ENCODE results near the gene MUC5AC. TPM values are rescaled to one million over a fixed set of nuclear protein-coding genes. Genes with fewer than 3 reads are reported as not detected.

The MUC5AC gene
- total RNA-seq, 1 donor from 2014 or later = not detected

DNA sequence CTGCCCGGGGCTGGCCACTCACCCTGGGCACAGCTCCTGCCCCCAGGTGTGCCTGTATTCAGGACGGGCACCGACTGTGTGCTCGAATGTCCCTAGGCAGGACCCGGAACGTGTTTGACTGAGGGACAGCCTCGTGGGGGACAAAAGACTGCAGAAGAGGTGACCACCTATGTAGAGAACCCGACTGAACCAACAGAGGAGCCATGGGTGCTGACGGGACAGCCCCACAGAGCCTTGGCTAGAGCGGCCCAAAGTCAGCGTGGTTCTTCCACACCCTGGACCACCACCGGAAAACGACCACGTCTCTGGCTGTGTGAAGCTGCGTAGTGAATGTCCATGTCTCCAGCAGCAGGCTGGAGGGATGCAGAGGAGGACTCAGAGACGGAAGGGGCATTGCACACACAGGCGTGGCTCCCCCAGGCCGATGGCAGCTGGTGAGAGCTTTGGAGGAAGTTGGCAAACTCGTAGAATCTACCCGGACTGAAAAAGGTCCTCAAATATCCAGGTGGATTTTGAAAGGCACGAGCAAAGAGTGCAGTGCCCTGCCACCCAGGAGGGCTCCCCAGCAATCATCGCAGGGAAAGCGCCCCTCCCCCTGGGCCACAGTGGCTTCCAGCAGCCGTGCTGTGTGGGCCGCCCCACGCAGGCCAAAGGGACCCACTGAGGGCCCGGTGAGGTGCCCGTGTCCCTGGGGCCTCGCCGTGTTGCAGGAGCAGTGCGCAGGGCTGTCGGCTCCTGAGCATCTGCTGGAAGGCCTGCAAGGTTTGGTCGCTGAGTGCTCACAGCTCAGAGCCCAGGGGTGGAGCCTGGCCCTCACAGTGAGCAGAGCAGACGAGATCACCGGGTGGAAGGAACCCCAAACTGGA is 47.6 kb downstream of the MUC5AC start:
- no peak overlapping the region for H3K4me3 ChIP-seq
- no peaks in the 10 kb centered on the region for H3K27me3 ChIP-seq
- TF ChIP-seq POLR2A (IDR thresholded peaks at IDR 0.05) = no peak
- TF ChIP-seq POLR2AphosphoS5 (IDR thresholded peaks at IDR 0.05; ENCODE audit: insufficient read depth in 1 of 2, low read depth in 1 of 2) = no peak
- TF ChIP-seq, protein P1, sequence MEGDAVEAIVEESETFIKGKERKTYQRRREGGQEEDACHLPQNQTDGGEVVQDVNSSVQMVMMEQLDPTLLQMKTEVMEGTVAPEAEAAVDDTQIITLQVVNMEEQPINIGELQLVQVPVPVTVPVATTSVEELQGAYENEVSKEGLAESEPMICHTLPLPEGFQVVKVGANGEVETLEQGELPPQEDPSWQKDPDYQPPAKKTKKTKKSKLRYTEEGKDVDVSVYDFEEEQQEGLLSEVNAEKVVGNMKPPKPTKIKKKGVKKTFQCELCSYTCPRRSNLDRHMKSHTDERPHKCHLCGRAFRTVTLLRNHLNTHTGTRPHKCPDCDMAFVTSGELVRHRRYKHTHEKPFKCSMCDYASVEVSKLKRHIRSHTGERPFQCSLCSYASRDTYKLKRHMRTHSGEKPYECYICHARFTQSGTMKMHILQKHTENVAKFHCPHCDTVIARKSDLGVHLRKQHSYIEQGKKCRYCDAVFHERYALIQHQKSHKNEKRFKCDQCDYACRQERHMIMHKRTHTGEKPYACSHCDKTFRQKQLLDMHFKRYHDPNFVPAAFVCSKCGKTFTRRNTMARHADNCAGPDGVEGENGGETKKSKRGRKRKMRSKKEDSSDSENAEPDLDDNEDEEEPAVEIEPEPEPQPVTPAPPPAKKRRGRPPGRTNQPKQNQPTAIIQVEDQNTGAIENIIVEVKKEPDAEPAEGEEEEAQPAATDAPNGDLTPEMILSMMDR (IDR thresholded peaks at IDR 0.05) = no peak
- H3K27ac ChIP-seq = no peak overlapping the region
- peaks cover 4% of the 10 kb centered on the region for H3K4me1 ChIP-seq
- no peaks in the 10 kb centered on the region for H3K9me3 ChIP-seq
- DNase-seq (ENCODE audit: extremely low spot score in 2 of 2) = no peak
- no peaks in the 10 kb centered on the region for H3K36me3 ChIP-seq
- intact Hi-C loops (cut with DNase I) = loop anchor here (10.0 kb wide), 1 partner anchor 369 kb away; the partner anchor contains the start of gene DUSP8

DNA sequence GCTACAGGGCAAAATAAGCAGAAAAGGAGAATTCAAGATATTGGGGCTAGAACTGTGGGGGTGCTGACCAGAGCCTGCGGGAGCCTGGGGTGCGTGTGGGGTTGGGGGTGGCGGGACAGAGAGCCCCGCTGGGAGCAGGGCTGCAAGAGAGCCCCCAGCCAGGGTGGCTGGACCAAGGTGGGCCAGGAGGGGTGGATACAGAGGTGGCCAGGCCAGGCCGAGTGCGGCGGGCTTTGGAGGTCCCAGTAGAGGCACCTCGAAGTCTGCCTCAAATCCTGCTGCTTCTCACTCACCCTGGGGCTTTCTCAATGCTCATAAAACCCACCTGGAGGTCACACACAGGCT is 48.2 kb downstream of the MUC5AC start:
- Histone ChIP-seq H3K9me3 (no peaks in the 10 kb centered on the region), H3K36me3 (no peaks in the 10 kb centered on the region), H3K4me1 (peaks cover 4% of the 10 kb centered on the region), H3K4me3 (no peak overlapping the region), H3K27ac (no peak overlapping the region), H3K27me3 (no peaks in the 10 kb centered on the region)
- no peak for DNase-seq (ENCODE audit: extremely low spot score in 2 of 2)
- intact Hi-C loops (cut with DNase I) = loop anchor here (10.0 kb wide), 1 partner anchor 369 kb away; the partner anchor contains the start of gene DUSP8
- no peak for TF ChIP-seq POLR2A (IDR thresholded peaks at IDR 0.05)
- TF ChIP-seq, protein P1 (IDR thresholded peaks at IDR 0.05) = no peak
- TF ChIP-seq POLR2AphosphoS5 (IDR thresholded peaks at IDR 0.05; ENCODE audit: insufficient read depth in 1 of 2, low read depth in 1 of 2) = no peak

DNA sequence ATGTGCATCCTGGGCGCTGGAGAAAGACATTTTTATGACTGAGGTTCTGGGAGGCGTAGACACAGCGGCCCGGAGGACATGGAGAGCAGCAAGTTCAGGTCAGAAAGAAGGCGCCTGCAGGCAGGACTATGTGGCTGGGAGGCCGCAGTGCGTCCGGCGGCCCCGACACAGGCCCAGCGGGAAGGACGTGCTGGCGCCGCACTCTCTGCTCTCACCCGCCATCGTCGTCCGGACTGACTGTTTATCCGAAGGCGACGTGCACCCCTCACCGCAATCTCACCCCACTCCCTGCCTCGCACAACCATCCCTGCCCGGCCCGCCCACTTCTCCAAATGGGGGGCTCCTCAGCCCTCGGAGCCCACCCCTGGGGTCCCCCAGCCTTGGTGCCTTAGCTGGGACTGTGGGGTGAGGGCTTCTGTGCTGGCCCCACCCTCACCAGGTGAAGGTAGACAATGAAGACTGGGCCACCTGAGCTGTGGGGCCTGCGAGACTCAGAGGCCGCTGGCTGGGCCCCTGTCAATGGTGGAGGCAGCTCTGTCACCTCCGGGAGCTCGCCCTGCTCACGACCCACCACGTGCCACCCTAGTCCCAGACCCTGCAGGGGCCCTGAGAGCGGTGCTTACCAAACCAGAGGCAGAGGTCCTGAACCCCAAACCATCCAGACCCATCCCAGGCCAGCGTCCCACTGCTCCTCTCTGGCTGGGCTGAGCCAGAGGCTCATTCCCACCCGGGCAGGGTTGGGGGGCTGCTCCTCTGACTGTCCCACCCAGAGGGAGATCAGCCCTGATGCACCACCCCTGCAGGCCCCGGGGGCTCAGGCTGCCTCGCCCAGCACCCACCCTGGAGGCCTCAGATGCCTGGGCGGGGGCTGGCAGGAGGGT is 48.9 kb downstream of the MUC5AC start:
- no peaks in the 10 kb centered on the region for H3K27me3 ChIP-seq
- H3K9me3 ChIP-seq = no peaks in the 10 kb centered on the region
- H3K36me3 ChIP-seq = no peaks in the 10 kb centered on the region
- intact Hi-C loops (cut with DNase I) = loop anchor here (10.0 kb wide), 1 partner anchor 368 kb away; the partner anchor contains the start of gene DUSP8
- H3K27ac ChIP-seq = no peak overlapping the region
- TF ChIP-seq POLR2A (IDR thresholded peaks at IDR 0.05) = no peak
- TF ChIP-seq, protein P1 (IDR thresholded peaks at IDR 0.05) = no peak
- no peak for TF ChIP-seq POLR2AphosphoS5 (IDR thresholded peaks at IDR 0.05; ENCODE audit: insufficient read depth in 1 of 2, low read depth in 1 of 2)
- no peak for DNase-seq (ENCODE audit: extremely low spot score in 2 of 2)
- H3K4me1 ChIP-seq = peaks cover 4% of the 10 kb centered on the region
- H3K4me3 ChIP-seq = no peak overlapping the region

DNA sequence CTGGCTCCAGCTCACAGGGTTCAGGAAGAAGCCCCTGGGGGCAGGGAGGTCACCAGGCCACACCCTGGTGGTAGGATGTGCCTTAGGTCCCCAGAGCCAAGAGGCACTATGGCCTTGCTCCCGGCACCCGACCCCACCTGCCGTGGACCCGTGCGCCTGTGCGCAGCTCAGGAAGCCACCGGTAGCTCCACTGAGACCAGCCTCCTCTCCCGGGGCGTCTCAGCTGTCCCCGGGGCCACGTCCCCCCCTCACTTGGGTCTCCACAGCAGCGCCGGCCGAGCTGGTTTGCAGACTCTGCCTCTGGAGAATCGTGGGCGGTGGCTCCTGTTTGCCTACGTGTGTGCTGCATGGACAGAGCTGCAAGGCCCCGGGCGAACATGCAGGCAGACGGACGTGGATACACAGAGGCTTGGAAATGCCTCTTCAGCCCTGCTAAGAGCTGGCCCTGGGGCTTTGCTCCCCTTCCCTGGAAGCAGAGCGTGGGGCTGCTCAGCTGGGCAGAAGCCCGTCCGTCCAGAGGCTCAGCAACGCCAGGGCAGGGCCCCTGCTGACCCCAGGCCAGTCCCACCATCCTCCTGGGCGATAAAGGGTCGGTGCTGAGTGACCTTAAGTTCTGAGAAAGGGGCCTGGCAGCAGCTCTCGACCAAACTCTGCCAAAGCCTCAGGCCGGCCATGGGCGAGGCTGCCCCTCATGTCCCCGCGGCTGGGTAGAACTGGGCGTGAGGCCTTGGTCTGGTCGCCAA is 49.8 kb downstream of the MUC5AC start:
- no peak for DNase-seq (ENCODE audit: extremely low spot score in 2 of 2)
- TF ChIP-seq, protein P1 (IDR thresholded peaks at IDR 0.05) = no peak
- TF ChIP-seq POLR2A (IDR thresholded peaks at IDR 0.05) = no peak
- TF ChIP-seq POLR2AphosphoS5 (IDR thresholded peaks at IDR 0.05; ENCODE audit: insufficient read depth in 1 of 2, low read depth in 1 of 2) = no peak
- no peaks in the 10 kb centered on the region for H3K27me3 ChIP-seq
- H3K36me3 ChIP-seq = no peaks in the 10 kb centered on the region
- H3K4me3 ChIP-seq = no peak overlapping the region
- H3K9me3 ChIP-seq = no peaks in the 10 kb centered on the region
- peaks cover 3% of the 10 kb centered on the region for H3K4me1 ChIP-seq
- H3K27ac ChIP-seq = no peak overlapping the region
- intact Hi-C loops (cut with DNase I) = loop anchor here (10.0 kb wide), 1 partner anchor 367 kb away; the partner anchor contains the start of gene DUSP8
